Measurements from ENCODE around the gene SNW1. TPM values are rescaled to one million over a fixed set of nuclear protein-coding genes. Genes with fewer than 3 reads are reported as not detected.

Gene SNW1
- total RNA-seq, 1 experiment from 2014 or later: 143 TPM

GRCh38 chr14:77673193-77673592, 87.8 kb downstream of the SNW1 start:
- H3K9me3 ChIP-seq (ENCODE audit: low read depth, low read length, poor library complexity, severe bottlenecking): no peaks in the 10 kb centered on the region
- H3K27ac ChIP-seq (ENCODE audit: low read depth, low read length, poor library complexity, severe bottlenecking): no peak overlapping the region
- TF ChIP-seq EZH2 (IDR thresholded peaks at IDR 0.05; ENCODE audit: borderline replicate concordance, low read depth, low read length, poor library complexity, severe bottlenecking): no peak
- TF ChIP-seq CTCF (conservative IDR thresholded peaks at IDR 0.05; ENCODE audit: low read depth, low read length): no peak
- CTCF ChIA-PET: no interaction called here
- POLR2A ChIA-PET (ENCODE audit: low non-redundant PET): no interaction called here
- peaks cover 26% of the 10 kb centered on the region for H3K36me3 ChIP-seq (ENCODE audit: insufficient read depth, low read length, poor library complexity, severe bottlenecking)
- no peak for DNase-seq (ENCODE audit: low spot score)
- intact Hi-C loops (cut with micrococcal nuclease; ENCODE audit: unreplicated experiment): no loop called here
- no peaks in the 10 kb centered on the region for H3K4me1 ChIP-seq (ENCODE audit: insufficient read depth, low read length, poor library complexity, severe bottlenecking)
- BruUV-seq (replicated peaks): TSS peak; percentile 38
- no peaks in the 10 kb centered on the region for H3K27me3 ChIP-seq (replicated peaks; ENCODE audit: insufficient read depth, low read depth, low read length, poor library complexity)
- no peak overlapping the region for H3K4me3 ChIP-seq (ENCODE audit: low read depth, low read length, poor library complexity, severe bottlenecking)

Other genes starting within 250 kb of the SNW1 start
- 17.3 and 19.0 TPM in 2 replicates for gene SPTLC2, start 144.5 kb downstream of the SNW1 start, total RNA-seq (2021)
- gene ALKBH1, start 53.1 kb downstream of the SNW1 start, total RNA-seq (2021): 19.4 and 22.3 TPM in 2 replicates
- 275 and 318 TPM in 2 replicates for gene SLIRP, start 53.1 kb downstream of the SNW1 start, total RNA-seq (2021)
- gene ADCK1, start 39.0 kb upstream of the SNW1 start, total RNA-seq (2021): 8.3 and 10.3 TPM in 2 replicates

Measured in A673 (cell line).